Breast epithelium (tissue), 3 donors: ENCODE data around the gene TUSC2.

Experiments
- CTCF ChIP-seq, 3 donors: fragments of 450-650 bp; IDR thresholded peaks; one replicate each; pipeline ENCODE4 v1.5.1; 2016 to 2017; ENCODE audit warnings: antibody characterized with exemption in 3 of 3, mild to moderate bottlenecking in 3 of 3, moderate library complexity in 3 of 3
- POLR2A ChIP-seq: fragments of 450-650 bp; IDR thresholded peaks from one replicate; pipeline ENCODE4 v1.6.1; 2016; ENCODE audit warnings: antibody characterized with exemption, mild to moderate bottlenecking, moderate library complexity
- POLR2AphosphoS5 ChIP-seq, 3 donors: sonication (generic); formaldehyde crosslinking; IDR thresholded peaks; one replicate each; pipeline ENCODE4 v1.6.1; 2017; ENCODE audit warnings: antibody characterized with exemption in 3 of 3

- no peak for TF ChIP-seq POLR2A
- no peak for TF ChIP-seq CTCF (IDR thresholded peaks at IDR 0.05)
- TF ChIP-seq POLR2AphosphoS5 (IDR thresholded peaks at IDR 0.05): no peak
Observed at GRCh38 chr3:50314342-50314741, 13.7 kb downstream of the TUSC2 start.
